Keratinocyte (primary cell): ENCODE data around the gene MMP28. TPM values are rescaled to one million over a fixed set of nuclear protein-coding genes. Genes with fewer than 3 reads are reported as not detected.

Experiments
- DNase-seq: peaks from one replicate; pipeline ENCODE4 v3.0.0-alpha.2; 2011; ENCODE audit warnings: low read depth, missing footprints, low spot score
- FAIRE-seq: peaks from 2 replicates; lab custom pipeline; 2011; peaks lifted over from hg19 to GRCh38; lab: Jason Lieb, UNC
- H2AFZ ChIP-seq: 2 replicates; pipeline ENCODE4 v1.6.0; 2012; ENCODE audit warnings: low read length, control low read depth, inconsistent platforms; ENCODE audit not compliant: control insufficient read depth
- H3K27ac ChIP-seq: 2 replicates; pipeline ENCODE4 v1.5.1; 2011; ENCODE audit warnings: low read length; ENCODE audit not compliant: control insufficient read depth, insufficient read depth
- H3K27me3 ChIP-seq: 3 replicates; pipeline ENCODE4 v1.6.0; 2011; ENCODE audit warnings: low read length; ENCODE audit not compliant: control insufficient read depth, insufficient read depth; ENCODE audit errors: extremely low read depth
- H3K36me3 ChIP-seq, 2 experiments: 2 replicates in 1 of 2; 3 replicates in 1 of 2; pipeline ENCODE4 v1.5.1; 2011; ENCODE audit warnings: low read length in 2 of 2, mild to moderate bottlenecking in 1 of 2; ENCODE audit not compliant: control insufficient read depth in 2 of 2, insufficient read depth in 2 of 2; ENCODE audit errors: extremely low read depth in 1 of 2
- H3K4me1 ChIP-seq: 3 replicates; pipeline ENCODE4 v1.5.1; 2011; ENCODE audit warnings: low read length; ENCODE audit not compliant: control insufficient read depth, insufficient read depth; ENCODE audit errors: extremely low read depth
- H3K4me2 ChIP-seq: 3 replicates; pipeline ENCODE4 v1.6.0; 2011; ENCODE audit warnings: low read depth, low read length; ENCODE audit not compliant: control insufficient read depth, insufficient read depth; ENCODE audit errors: extremely low read depth
- H3K4me3 ChIP-seq, 3 experiments: fragments of 200-600 bp in 1 of 3; sonication (generic) in 1 of 3; 2 replicates in 2 of 3; 3 replicates in 1 of 3; pipeline ENCODE4 v1.5.1; 2011 to 2016; ENCODE audit warnings: low read length in 3 of 3, mild to moderate bottlenecking in 3 of 3, control low read depth in 2 of 3, inconsistent platforms in 1 of 3, low read depth in 1 of 3, mixed read lengths in 1 of 3, mixed run types in 1 of 3, moderate library complexity in 1 of 3; ENCODE audit not compliant: control insufficient read depth in 2 of 3, insufficient read depth in 2 of 3; ENCODE audit errors: extremely low read depth in 1 of 3
- H3K79me2 ChIP-seq: 2 replicates; pipeline ENCODE4 v1.6.0; 2012; ENCODE audit warnings: low read length; ENCODE audit not compliant: control insufficient read depth, insufficient read depth
- H3K9ac ChIP-seq: 3 replicates; pipeline ENCODE4 v1.6.0; 2011; ENCODE audit warnings: low read length; ENCODE audit not compliant: control insufficient read depth, insufficient read depth; ENCODE audit errors: extremely low read depth
- H3K9me1 ChIP-seq: 3 replicates; pipeline ENCODE4 v1.6.0; 2011; ENCODE audit warnings: low read length; ENCODE audit not compliant: control insufficient read depth, insufficient read depth; ENCODE audit errors: extremely low read depth
- H3K9me3 ChIP-seq: 2 replicates; pipeline ENCODE4 v1.5.1; 2012; ENCODE audit warnings: low read depth, low read length; ENCODE audit not compliant: control insufficient read depth
- H4K20me1 ChIP-seq: 3 replicates; pipeline ENCODE4 v1.6.0; 2011; ENCODE audit warnings: low read length; ENCODE audit not compliant: control insufficient read depth, insufficient read depth; ENCODE audit errors: extremely low read depth
- EZH2 ChIP-seq: IDR thresholded peaks from one replicate; pipeline ENCODE4 v1.6.1; 2012; ENCODE audit warnings: inconsistent platforms, mild to moderate bottlenecking, low read length, moderate library complexity
- dilution Hi-C: fragments of 300-500 bp; cut with MboI; formaldehyde crosslinking; loops from one replicate; pipeline ENCODE4 v1.7.0; 2020; ENCODE audit warnings: low sequenced_read_pairs; ENCODE audit not compliant: extremely low pct_ligation_motif_present
- polyA plus RNA-seq, 5 experiments: library from polyadenylated mRNA; depleted of rRNA in 3 of 5; stranded (reverse) in 3 of 5; stranded (forward) in 1 of 5; unstranded in 1 of 5; fragments of >200 nt; gene quantifications; 1 replicate in 1 of 5; 2 replicates in 3 of 5; 3 replicates in 1 of 5; pipeline versions ENCODE4 v1.2.1 to v1.2.3, GENCODE V29; 2011 to 2012; ENCODE audit warnings: missing spikeins in 2 of 5, low read depth in 1 of 5, low replicate concordance in 1 of 5
- TF ChIP-seq, protein P1 (sequence below), 3 experiments: IDR thresholded peaks in 1 of 3; conservative IDR thresholded peaks in 1 of 3; optimal IDR thresholded peaks in 1 of 3; 2 replicates in 2 of 3; 3 replicates in 1 of 3; pipeline versions ENCODE3 to v1.5.1; 2011; ENCODE audit warnings: low read length in 3 of 3, mild to moderate bottlenecking in 3 of 3, moderate library complexity in 2 of 3, control low read depth in 1 of 3, inconsistent platforms in 1 of 3; ENCODE audit not compliant: insufficient read depth in 2 of 3; ENCODE audit errors: extremely low read depth in 1 of 3

The MMP28 gene
- polyA plus RNA-seq, 1 donor (not counting 4 experiments of a cell fraction or from before 2014, with no cell fraction given): 21.3 TPM

DNA sequence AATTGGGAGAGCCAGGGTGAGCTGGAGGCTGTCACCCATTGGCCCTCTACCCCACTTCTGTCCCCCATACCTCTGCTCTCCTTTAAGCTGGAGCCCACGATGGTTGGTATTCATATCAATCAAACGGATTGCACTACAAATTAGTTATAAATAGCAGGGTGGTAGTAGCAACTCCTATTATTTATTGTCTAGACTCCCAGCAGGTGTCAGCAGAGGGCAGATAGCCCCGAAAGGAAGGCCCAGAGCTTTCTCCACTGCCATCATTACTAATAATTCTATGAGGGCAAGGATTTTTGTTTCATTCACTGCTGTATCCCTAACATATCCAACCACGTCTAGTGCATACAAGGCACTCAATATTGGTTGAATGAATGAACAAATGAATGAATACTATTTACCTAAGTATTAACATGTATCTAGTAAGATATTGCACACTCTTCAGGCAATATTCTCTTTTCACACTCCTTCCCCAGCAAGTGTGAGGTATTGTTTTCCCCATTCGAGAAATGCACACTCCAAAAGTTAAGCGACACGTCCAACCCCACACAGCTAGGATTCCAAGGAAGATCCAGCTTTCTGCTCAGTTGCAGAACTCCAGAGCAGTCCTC is 28.4 kb downstream of the MMP28 start:
- no peak overlapping the region for H2AFZ ChIP-seq
- H3K4me1 ChIP-seq: peaks cover 6% of the 10 kb centered on the region
- H3K36me3 ChIP-seq: no peaks in the 10 kb centered on the region
- no peaks in the 10 kb centered on the region for H3K79me2 ChIP-seq
- no peaks in the 10 kb centered on the region for H3K27me3 ChIP-seq
- no peak for DNase-seq
- TF ChIP-seq, protein P1, sequence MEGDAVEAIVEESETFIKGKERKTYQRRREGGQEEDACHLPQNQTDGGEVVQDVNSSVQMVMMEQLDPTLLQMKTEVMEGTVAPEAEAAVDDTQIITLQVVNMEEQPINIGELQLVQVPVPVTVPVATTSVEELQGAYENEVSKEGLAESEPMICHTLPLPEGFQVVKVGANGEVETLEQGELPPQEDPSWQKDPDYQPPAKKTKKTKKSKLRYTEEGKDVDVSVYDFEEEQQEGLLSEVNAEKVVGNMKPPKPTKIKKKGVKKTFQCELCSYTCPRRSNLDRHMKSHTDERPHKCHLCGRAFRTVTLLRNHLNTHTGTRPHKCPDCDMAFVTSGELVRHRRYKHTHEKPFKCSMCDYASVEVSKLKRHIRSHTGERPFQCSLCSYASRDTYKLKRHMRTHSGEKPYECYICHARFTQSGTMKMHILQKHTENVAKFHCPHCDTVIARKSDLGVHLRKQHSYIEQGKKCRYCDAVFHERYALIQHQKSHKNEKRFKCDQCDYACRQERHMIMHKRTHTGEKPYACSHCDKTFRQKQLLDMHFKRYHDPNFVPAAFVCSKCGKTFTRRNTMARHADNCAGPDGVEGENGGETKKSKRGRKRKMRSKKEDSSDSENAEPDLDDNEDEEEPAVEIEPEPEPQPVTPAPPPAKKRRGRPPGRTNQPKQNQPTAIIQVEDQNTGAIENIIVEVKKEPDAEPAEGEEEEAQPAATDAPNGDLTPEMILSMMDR (optimal IDR thresholded peaks at IDR 0.05 in 1 of 3, IDR thresholded peaks at IDR 0.05 in 1 of 3, conservative IDR thresholded peaks at IDR 0.05 in 1 of 3; ENCODE audit: extremely low read depth in 1 of 3, insufficient read depth in 2 of 3, low read length in 3 of 3): peak; percentile 53 to 67 (median 63)
- no peak for TF ChIP-seq EZH2
- no peak overlapping the region for H3K27ac ChIP-seq
- no peaks in the 10 kb centered on the region for H4K20me1 ChIP-seq
- dilution Hi-C loops: no loop called here
- H3K9me3 ChIP-seq: no peaks in the 10 kb centered on the region
- H3K4me2 ChIP-seq: no peak overlapping the region
- no peak for FAIRE-seq
- H3K9me1 ChIP-seq: no peaks in the 10 kb centered on the region
- no peak overlapping the region for H3K9ac ChIP-seq
- H3K4me3 ChIP-seq: no peak overlapping the region

DNA sequence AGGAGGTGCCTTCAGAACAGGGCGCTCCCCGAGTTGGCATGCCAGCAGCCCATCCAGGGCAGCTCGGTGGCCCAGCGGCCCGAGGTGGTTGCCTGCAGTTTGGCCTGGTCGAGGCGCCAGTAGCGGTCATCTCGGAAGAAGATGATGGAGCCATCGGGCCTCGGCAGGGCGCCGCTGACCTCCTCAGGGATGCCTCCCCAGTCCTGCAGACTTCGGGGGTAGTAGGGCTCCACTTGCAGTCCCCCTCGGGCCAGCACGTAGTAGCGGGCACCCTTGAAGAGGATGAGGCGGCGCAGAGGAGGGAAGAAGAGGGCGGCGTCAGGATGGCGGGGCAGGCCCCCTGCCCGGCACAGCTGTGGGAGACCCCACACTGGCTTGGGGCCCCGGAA is 29.0 kb downstream of the MMP28 start:
- Histone ChIP-seq H2AFZ (no peak overlapping the region), H3K9me3 (no peaks in the 10 kb centered on the region), H3K27me3 (no peaks in the 10 kb centered on the region), H3K4me3 (no peak overlapping the region), H3K27ac (no peak overlapping the region), H3K4me1 (peaks cover 6% of the 10 kb centered on the region), H4K20me1 (no peaks in the 10 kb centered on the region), H3K36me3 (no peaks in the 10 kb centered on the region), H3K4me2 (no peak overlapping the region), H3K9me1 (no peaks in the 10 kb centered on the region), H3K9ac (no peak overlapping the region), H3K79me2 (no peaks in the 10 kb centered on the region)
- dilution Hi-C loops: no loop called here
- no peak for TF ChIP-seq EZH2
- TF ChIP-seq, protein P1 (optimal IDR thresholded peaks at IDR 0.05 in 1 of 3, IDR thresholded peaks at IDR 0.05 in 1 of 3, conservative IDR thresholded peaks at IDR 0.05 in 1 of 3; ENCODE audit: extremely low read depth in 1 of 3, insufficient read depth in 2 of 3, low read length in 3 of 3): no peak
- FAIRE-seq (no peak), DNase-seq (no peak)
